ENCODE results near the gene DYNC1H1.

DYNC1H1 gene

GRCh38 chr14:101929096-101929495, 35.3 kb upstream of the DYNC1H1 start:
- H3K4me3 ChIP-seq (ENCODE audit: low read length) = no peak overlapping the region
- TF ChIP-seq ZNF274 (IDR thresholded peaks at IDR 0.05; ENCODE audit: low read depth, low read length) = no peak

GRCh38 chr14:101929946-101930345, 34.4 kb upstream of the DYNC1H1 start:
- no peak overlapping the region for H3K4me3 ChIP-seq (ENCODE audit: low read length)
- TF ChIP-seq ZNF274 (IDR thresholded peaks at IDR 0.05; ENCODE audit: low read depth, low read length) = no peak

- TF ChIP-seq ZNF274 (IDR thresholded peaks at IDR 0.05; ENCODE audit: low read depth, low read length) = no peak
- no peak overlapping the region for H3K4me3 ChIP-seq (ENCODE audit: low read length)
Measured at GRCh38 chr14:101932673-101933072, 31.7 kb upstream of the DYNC1H1 start.

GRCh38 chr14:101933209-101933608, 31.2 kb upstream of the DYNC1H1 start:
- no peak overlapping the region for H3K4me3 ChIP-seq (ENCODE audit: low read length)
- TF ChIP-seq ZNF274 (IDR thresholded peaks at IDR 0.05; ENCODE audit: low read depth, low read length) = no peak

GRCh38 chr14:101934601-101935150, 29.7 kb upstream of the DYNC1H1 start:
- no peak overlapping the region for H3K4me3 ChIP-seq (ENCODE audit: low read length)
- no peak for TF ChIP-seq ZNF274 (IDR thresholded peaks at IDR 0.05; ENCODE audit: low read depth, low read length)

DNA sequence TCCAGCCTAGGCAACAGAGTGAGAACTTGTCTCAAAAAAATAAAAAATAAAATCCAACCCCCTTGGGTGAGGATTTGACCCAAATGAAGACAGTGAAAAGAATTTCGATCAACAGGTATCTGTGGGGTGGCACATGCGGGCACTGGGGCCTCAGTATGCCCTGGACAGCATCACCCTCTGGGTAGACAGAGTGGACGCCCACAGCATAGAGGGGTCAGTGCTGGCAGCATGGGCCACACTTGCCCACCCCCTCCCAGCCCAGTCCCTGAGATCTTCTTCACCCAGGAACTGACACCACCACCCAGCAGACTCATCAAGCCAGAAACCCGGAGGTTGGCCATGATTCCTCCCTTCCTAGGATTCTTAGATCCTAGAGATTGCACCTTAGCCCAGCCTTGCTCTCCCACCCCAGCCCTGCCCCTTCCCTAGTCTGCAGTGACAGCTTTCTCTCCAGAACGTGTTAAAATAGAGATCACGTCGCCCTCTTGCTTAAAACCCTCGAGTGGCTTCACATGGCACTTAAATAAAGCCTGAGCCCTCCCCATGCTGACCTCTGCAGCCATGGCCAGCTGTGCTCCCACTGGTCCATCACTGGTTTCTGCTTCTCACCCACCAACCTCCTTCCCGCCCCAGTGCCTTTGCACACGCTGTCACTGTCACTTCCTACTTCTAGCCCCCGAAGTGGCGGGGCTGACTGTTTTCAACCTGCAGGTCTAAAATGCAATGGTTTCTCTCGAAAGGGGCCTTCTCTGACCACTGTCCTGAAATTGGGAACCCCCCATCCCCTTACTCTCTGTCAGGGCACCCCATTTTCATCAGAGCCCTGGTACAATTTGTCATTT, 26.2 kb upstream of the DYNC1H1 start:
- no peak overlapping the region for H3K4me3 ChIP-seq (ENCODE audit: low read length)
- TF ChIP-seq ZNF274 (IDR thresholded peaks at IDR 0.05; ENCODE audit: low read depth, low read length) = no peak

DNA sequence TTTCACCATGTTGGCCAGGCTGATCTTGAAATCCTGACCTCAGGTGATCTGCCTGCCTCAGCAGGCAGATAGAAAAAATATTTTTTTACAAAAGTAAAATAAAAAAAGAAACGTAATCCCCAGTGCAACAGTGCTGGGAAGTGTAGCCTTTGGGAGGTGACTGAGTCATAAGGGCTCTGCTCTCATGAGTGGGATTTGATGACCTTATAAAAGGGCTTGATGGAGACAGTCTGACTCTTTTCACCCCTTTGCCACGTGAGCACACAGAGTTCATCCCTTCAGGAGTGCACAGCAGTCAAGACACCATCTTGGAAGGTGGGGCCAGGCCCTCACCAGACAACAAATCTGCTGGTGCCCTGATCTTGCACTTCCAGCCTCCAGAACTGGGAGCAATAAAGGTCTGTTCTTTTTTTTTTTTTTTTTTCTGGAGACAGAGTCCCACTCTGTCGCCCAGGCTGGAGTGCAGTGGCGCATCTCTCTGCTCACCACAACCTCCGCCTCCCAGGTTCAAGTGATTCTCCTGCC, 24.7 kb upstream of the DYNC1H1 start:
- no peak for TF ChIP-seq ZNF274 (IDR thresholded peaks at IDR 0.05; ENCODE audit: low read depth, low read length)
- H3K4me3 ChIP-seq (ENCODE audit: low read length) = no peak overlapping the region

DNA sequence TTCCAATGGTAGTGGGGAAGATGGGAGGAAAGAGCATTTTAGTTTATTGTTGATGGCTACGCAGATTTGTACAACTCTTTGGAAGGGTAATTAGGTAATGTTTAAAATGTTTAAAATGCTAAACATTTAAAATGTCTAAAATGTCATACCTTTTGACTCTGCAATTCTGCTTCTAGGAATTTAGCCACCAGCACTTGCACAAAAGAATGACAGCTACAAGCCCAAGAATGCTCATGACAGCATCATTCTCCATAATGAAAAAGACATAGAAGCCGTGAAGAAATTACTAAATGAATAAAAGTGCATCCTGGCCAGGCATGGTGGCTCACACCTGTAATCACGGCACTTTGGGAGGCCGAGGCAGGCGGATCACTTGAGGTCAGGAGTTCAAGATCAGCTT, 19.9 kb upstream of the DYNC1H1 start:
- TF ChIP-seq ZNF274 (IDR thresholded peaks at IDR 0.05; ENCODE audit: low read depth, low read length) = no peak
- no peak overlapping the region for H3K4me3 ChIP-seq (ENCODE audit: low read length)

GRCh38 chr14:101945171-101945570, 19.2 kb upstream of the DYNC1H1 start:
- H3K4me3 ChIP-seq (ENCODE audit: low read length) = no peak overlapping the region
- no peak for TF ChIP-seq ZNF274 (IDR thresholded peaks at IDR 0.05; ENCODE audit: low read depth, low read length)

GRCh38 chr14:101947577-101947903, 16.8 kb upstream of the DYNC1H1 start:
- TF ChIP-seq ZNF274 (IDR thresholded peaks at IDR 0.05; ENCODE audit: low read depth, low read length) = no peak
- H3K4me3 ChIP-seq (ENCODE audit: low read length) = peak overlapping the region; percentile 89

DNA sequence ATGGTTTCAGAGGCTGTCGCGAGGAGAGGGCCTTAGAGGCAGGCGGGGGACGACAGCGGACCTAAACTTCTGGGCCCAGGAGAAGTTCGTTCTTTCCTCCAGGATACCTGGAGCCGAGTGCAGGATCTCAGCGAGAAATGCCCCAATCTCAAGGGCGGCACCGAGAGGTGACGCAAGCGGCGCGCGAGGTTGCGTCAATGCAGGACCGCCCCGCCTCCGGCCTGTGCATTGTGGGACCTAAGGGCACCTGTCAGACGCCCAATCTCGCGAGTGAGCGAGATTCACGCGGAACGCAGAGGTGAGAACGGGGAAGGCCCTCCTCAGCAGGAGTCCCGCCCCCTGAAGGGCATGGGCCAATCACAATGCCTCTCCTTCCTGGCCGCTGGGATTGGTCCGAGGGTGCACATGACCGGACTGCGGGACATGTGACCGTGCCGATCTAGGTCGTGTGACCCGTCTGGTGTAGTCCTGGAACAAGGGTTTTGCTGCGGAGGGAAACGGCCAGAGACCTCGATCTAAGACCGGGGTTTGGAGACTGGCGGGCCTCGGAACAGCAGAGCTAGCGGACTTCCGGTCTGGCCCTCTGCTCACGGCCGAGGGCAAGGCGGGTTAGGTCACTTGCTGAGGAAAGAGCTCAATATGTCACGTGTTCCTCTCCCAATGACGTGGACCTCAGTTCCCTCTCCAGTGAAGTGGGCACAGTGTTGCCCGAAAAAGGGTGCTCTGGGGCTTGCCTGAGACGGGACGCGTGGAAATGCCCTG, 16.3 kb upstream of the DYNC1H1 start:
- no peak for TF ChIP-seq ZNF274 (IDR thresholded peaks at IDR 0.05; ENCODE audit: low read depth, low read length)
- H3K4me3 ChIP-seq (ENCODE audit: low read length) = peak overlapping the region; percentile 89

- H3K4me3 ChIP-seq (ENCODE audit: low read length) = peak overlapping the region; percentile 66
- TF ChIP-seq ZNF274 (IDR thresholded peaks at IDR 0.05; ENCODE audit: low read depth, low read length) = no peak
Measured at GRCh38 chr14:101948666-101949216, 15.6 kb upstream of the DYNC1H1 start.

GRCh38 chr14:101950100-101950499, 14.3 kb upstream of the DYNC1H1 start:
- no peak overlapping the region for H3K4me3 ChIP-seq (ENCODE audit: low read length)
- TF ChIP-seq ZNF274 (IDR thresholded peaks at IDR 0.05; ENCODE audit: low read depth, low read length) = no peak

DNA sequence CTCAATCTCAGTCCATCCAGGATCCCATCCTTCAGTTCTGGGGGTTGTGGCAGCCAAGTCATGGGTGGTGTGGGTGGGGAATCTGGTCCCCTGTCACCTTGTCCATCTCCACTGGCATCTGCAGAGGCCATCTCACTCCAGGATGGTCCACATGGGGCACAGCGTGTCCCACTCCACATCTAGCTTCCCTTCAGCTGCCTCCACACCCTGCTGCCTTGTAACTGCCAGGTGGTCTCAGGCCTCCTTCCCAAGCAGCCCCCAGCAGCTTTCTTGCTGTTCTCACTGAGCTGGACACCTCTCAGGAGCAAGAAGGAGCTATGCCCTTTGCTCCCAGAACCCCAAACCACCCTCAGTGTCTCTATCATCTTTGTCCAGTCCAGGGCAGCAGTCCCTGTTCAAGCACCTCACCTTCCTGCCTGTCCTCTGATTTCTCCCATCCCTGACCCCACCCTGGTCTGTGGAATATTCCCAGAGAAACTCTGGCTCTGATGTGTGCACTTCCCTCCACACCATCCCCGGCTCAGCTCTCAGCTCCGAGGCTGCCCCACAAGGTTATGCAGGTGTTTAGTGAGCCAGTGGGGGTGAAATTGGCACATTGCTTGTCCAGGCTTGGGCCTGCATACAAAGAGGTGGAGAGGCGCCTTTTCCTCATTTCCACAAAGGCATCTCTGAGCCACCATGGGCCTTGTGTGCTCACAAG, 13.7 kb upstream of the DYNC1H1 start:
- TF ChIP-seq ZNF274 (IDR thresholded peaks at IDR 0.05; ENCODE audit: low read depth, low read length) = no peak
- no peak overlapping the region for H3K4me3 ChIP-seq (ENCODE audit: low read length)

Data from GM08714 (cell line).